Duodenal mucosa (tissue), 2 donors: Measurements from ENCODE around the gene SLCO2A1.
A peak's percentile ranks its signal among the peaks of the same experiment; 100 is the strongest.

Experiments
- H3K27ac ChIP-seq: one replicate; pipeline ENCODE4 v1.7.0; 2013; ENCODE audit warnings: low read depth, low read length
- H3K27me3 ChIP-seq, 2 donors: one replicate each; pipeline ENCODE4 v1.7.0; 2013; ENCODE audit warnings: low read length in 2 of 2, control low read depth in 1 of 2; ENCODE audit not compliant: insufficient read depth in 2 of 2, control insufficient read depth in 1 of 2
- H3K36me3 ChIP-seq, 2 donors: one replicate each; pipeline ENCODE4 v1.7.0; 2013; ENCODE audit warnings: low read length in 2 of 2, control low read depth in 1 of 2; ENCODE audit not compliant: insufficient read depth in 2 of 2, control insufficient read depth in 1 of 2
- H3K4me1 ChIP-seq, 2 donors: one replicate each; pipeline ENCODE4 v1.7.0; 2013; ENCODE audit warnings: low read length in 2 of 2, control low read depth in 1 of 2; ENCODE audit not compliant: insufficient read depth in 2 of 2, control insufficient read depth in 1 of 2
- H3K4me3 ChIP-seq, 2 donors: one replicate each; pipeline ENCODE4 v1.7.0; 2013; ENCODE audit warnings: low read length in 2 of 2, low read depth in 1 of 2
- H3K9ac ChIP-seq, 2 donors: one replicate each; pipeline ENCODE4 v1.7.0; 2013; ENCODE audit warnings: low read length in 2 of 2, low read depth in 1 of 2
- H3K9me3 ChIP-seq, 2 donors: one replicate each; pipeline ENCODE4 v1.7.0; 2013; ENCODE audit warnings: low read length in 2 of 2, control low read depth in 1 of 2; ENCODE audit not compliant: control insufficient read depth in 1 of 2

The SLCO2A1 gene

DNA sequence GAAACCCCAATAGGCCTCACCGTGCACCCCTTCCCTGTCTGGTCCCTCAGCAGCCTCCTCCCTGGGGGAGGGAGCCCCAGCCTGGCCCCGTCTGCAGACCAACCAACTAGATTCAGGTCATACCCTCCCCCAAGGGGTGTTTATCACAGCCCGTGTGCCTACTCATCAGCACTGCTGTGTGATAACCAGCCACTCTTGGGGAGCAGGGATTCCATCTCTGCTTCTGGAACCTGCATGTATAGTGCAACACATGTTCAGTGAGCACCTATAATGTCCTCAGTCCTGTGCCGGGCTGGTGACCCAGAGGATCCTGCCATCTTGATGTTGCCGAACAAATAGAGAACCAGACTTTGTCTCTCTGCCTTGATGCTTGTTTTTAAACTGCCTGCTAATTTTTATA is 6.6 kb upstream of the SLCO2A1 start:
- Histone ChIP-seq H3K36me3 (no peaks in the 10 kb centered on the region), H3K4me3 (no peak overlapping the region), H3K9me3 (no peaks in the 10 kb centered on the region), H3K9ac (no peak overlapping the region), H3K27me3 (no peaks in the 10 kb centered on the region), H3K4me1 (peaks cover 27 to 34% of the 10 kb centered on the region in 2 donors), H3K27ac (no peak overlapping the region)

DNA sequence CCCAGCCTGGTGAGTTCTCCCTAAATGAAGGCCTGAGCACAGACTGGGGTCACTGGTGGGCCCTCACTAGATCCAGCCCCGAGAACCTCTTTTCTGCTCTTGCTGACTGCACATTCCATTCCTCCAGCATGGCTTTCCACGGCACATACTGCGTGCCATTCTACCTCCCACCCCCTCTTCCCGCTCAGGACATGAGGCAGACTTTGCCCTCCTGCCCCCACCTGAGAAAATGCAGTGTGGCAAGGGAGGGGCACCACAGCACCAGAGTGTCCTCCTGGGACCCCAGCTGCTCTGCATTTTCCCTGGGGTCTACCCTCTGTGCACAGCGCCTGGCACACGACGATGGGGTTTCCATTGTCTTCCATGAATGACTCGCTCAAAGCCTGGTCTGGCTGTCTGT is 6.1 kb upstream of the SLCO2A1 start:
- no peaks in the 10 kb centered on the region for H3K36me3 ChIP-seq
- H3K4me3 ChIP-seq: no peak overlapping the region
- H3K27me3 ChIP-seq: no peaks in the 10 kb centered on the region
- H3K27ac ChIP-seq: no peak overlapping the region
- H3K4me1 ChIP-seq: peaks cover 27 to 34% of the 10 kb centered on the region in 2 donors
- no peaks in the 10 kb centered on the region for H3K9me3 ChIP-seq
- no peak overlapping the region for H3K9ac ChIP-seq

DNA sequence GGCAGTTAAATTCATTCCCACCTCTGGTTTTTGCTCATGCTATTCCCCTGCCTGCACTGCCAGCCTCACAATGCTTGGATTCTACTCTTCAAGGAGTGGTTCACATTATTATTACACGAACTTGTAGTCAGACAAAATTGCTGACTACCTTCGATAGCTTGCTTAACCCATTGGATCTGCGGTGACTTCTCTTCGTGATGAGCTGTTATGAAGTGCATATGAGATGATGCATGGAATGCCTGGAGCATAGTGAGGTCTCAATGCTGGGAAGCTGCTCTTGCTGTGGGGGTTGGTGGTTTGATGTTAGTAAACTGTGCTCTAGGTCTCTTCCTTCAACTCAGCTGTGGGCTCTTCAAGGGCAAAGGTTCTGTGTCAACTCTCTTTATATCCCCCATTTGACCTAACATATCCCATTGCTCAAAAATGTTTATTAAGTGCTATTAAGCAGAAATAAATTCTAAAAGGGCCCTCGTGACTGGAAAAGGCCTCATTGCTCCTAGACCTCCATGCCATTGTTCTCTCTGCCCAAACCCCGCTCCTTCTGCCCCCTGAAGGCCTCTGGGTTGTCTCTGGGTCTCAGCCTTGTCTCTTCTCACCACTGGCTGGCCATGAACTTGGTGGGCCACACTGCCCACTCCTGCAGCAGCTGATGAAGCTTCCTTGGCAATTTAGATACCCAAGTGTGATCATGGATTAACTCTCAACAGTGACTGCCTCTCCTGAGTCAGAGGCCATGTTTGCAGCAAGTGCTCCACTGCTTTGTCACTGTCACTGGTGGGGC is 4.5 kb upstream of the SLCO2A1 start:
- no peaks in the 10 kb centered on the region for H3K36me3 ChIP-seq
- H3K27ac ChIP-seq: no peak overlapping the region
- H3K27me3 ChIP-seq: peaks cover 2 to 3% of the 10 kb centered on the region in 2 donors
- H3K9me3 ChIP-seq: no peaks in the 10 kb centered on the region
- no peak overlapping the region for H3K4me3 ChIP-seq
- H3K4me1 ChIP-seq: peaks cover 23 to 25% of the 10 kb centered on the region in 2 donors
- H3K9ac ChIP-seq: no peak overlapping the region

DNA sequence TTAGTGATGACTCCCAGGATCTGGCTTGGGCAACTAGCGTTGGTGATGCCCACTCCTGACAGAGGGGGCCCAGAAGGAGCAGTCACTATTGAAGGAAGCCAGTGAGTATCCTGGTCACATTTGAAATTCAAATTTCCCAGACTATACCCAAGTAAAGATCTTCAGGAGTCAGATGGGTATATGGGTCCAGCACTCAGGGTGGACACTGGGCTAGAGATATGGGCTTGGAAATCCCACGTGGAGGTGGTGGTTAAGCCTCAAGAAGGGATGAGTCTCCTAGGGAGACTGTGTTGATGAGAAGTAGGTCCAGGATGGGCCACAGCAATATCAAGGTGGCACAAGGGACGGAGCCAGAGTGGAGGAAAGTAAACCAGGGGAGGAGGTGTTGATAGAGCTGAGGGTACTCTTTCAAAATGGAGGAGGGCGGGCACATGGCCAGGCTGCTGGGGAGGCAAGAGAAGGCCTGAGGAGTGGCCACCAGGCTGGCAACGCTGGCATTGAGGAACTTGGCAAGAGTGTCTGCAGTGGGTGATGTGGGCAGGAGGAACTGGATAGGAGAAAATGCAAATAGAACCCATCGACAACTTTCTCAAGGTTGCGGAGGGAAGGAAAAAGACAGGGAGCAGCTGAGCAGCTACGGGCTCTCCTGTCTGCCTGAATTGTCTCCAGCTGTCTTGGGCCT is 3.7 kb upstream of the SLCO2A1 start:
- H3K9me3 ChIP-seq: no peaks in the 10 kb centered on the region
- H3K36me3 ChIP-seq: no peaks in the 10 kb centered on the region
- no peak overlapping the region for H3K4me3 ChIP-seq
- H3K27me3 ChIP-seq: peaks cover 9 to 10% of the 10 kb centered on the region in 2 donors
- no peak overlapping the region for H3K9ac ChIP-seq
- peaks cover 17 to 24% of the 10 kb centered on the region in 2 donors for H3K4me1 ChIP-seq
- H3K27ac ChIP-seq: no peak overlapping the region

DNA sequence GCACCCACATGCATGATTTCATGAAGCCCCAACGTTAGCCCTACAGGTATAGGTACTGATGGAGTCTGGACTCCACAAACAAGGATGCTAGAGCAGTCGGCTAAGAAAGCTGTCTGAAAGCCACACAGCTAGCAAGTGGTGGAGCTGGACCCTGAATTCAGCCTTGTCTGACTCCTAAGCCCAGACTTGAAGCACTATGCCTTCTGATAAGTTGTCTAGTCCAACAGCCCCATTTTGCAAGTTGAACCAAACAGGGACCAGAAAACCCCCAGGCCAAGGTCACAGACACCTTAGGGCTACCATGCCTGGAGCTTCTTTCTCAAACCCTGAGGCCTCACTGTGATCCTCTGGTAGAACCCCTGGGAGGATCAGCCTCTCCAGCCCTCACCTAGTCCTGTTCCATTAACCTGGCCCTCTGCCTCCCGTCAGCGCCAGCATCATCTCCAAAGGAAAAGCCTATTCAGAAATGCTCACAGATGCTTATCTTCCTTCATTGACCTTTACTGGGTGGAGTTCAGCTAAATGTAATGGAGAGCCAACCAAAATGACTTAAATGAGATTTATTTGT is 1.7 kb upstream of the SLCO2A1 start:
- Histone ChIP-seq H3K27me3 (peaks cover 13 to 16% of the 10 kb centered on the region in 2 donors), H3K9me3 (no peaks in the 10 kb centered on the region), H3K4me1 (peaks cover 6 to 14% of the 10 kb centered on the region in 2 donors), H3K9ac (no peak overlapping the region), H3K27ac (no peak overlapping the region), H3K36me3 (no peaks in the 10 kb centered on the region), H3K4me3 (no peak overlapping the region)

DNA sequence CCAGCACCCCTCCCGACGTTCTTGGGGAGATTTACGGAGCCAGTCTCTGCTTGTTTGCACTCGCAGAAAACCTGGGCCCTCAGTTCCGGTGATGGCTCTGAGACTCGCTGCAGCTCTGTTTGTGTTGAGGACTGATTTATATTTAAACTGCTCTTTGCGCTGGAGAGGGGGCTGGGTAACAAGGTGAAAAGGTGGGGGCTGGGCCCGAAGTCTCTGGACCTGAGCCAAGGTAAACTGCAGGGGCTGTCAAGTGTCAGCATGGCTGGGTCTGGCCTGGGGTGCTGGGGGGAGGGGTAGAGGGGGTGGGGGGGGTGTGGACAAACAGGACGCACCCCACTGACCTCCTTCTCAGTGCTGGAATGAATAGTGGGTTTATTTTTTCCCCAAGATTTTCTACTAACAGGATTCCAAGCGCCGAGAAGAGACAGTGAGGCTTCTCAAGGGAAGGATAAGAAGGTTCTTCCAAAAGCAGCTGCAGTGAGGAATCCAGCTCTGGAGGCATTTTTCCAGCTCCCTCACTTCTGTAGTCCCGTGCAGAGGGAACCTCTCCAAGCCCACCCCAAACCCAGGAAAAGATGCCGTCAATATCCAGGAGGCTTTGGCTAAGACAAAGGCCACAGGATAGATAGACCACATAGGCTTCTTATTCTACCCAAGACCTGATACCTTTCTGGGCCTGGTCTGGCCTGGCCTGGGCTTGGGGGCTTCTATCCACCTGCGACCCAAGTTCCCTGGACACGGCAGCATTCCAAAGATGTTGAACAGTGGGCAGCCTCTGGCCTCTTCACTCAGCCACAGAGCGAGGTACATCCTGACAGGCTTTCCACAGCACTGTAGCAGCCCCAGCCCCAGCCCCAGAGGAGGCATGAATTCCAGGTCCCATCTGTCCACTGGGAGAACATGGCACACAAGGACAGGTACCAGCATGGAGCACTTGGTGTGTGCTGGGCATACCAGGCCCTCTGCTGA is 938 bp upstream of the SLCO2A1 start:
- Histone ChIP-seq H3K9ac (no peak overlapping the region), H3K27me3 (peaks cover 13 to 16% of the 10 kb centered on the region in 2 donors), H3K9me3 (no peaks in the 10 kb centered on the region), H3K36me3 (no peaks in the 10 kb centered on the region), H3K27ac (no peak overlapping the region), H3K4me1 (peaks cover 6 to 14% of the 10 kb centered on the region in 2 donors), H3K4me3 (peak overlapping the region; percentile 30 to 40)

DNA sequence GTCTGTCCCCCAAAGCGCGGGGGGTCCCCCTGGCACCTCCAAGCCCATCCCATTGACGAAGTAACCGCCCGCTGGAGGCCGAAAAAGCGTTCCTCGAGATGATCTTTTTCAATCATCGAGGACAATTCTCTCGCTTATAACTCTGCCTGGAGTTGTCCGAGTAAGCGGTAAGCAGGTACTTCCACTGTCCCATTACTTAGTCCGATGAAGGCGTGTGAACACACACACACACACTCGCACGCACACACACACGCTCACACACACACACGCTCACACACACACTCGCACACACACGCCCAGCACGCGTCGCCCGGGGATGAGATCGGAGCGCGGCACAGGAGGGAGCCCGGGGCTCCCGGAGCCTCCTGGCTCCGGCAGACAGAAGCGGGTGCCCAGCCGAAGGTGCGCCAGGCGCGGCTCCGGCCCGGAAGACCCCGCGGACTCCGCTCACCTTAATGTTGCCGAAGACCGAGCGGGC is 430 bp downstream of the SLCO2A1 start:
- H3K9ac ChIP-seq: peak overlapping the region in 1 of 2 donors; percentile 43
- peaks cover 6 to 14% of the 10 kb centered on the region in 2 donors for H3K4me1 ChIP-seq
- peak overlapping the region; percentile 3 for H3K27ac ChIP-seq
- peak overlapping the region; percentile 56 to 61 for H3K4me3 ChIP-seq
- H3K27me3 ChIP-seq: peaks cover 13 to 16% of the 10 kb centered on the region in 2 donors
- no peaks in the 10 kb centered on the region for H3K9me3 ChIP-seq
- H3K36me3 ChIP-seq: no peaks in the 10 kb centered on the region

DNA sequence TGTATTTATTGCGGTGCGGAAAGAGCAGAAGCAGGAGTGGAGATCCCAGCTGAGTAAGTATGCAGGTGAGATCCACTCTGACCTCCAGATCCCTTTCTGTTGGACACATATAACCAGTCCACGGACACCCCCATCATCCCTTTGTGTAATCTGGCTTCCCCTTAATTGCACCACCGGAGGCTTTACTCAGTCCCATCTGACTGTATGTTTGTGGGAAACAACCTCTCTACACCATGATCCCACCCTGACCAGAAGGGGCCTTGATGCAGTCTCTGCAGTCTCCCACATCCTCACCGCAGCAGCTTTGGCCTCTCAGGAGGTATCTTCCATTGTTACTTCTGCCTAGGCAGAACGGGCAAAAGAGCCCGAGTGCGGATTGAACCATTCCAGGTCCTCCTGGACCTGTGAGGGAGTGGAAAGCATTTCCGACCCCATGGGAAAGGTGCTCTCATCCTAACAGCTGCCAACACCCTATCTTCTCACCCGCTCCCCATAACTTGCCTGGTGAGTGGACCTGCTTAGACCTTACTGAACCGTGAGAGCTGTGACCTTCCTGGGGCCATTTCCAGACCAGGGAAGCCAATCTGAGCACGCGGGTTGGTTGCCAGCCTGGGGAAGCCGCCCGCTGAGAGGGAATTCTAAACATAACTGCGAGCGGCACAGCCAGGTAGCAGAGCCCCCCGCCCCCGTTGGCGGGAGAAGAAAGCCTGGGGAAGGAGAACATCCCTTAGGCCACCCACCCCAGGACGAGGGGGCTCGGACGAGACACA is 1.1 kb downstream of the SLCO2A1 start:
- Histone ChIP-seq H3K36me3 (no peaks in the 10 kb centered on the region), H3K9ac (peak overlapping the region in 1 of 2 donors; percentile 43), H3K4me3 (peak overlapping the region; percentile 56 to 61), H3K27me3 (peaks cover 13 to 16% of the 10 kb centered on the region in 2 donors), H3K9me3 (no peaks in the 10 kb centered on the region), H3K27ac (no peak overlapping the region), H3K4me1 (peaks cover 6 to 14% of the 10 kb centered on the region in 2 donors)

DNA sequence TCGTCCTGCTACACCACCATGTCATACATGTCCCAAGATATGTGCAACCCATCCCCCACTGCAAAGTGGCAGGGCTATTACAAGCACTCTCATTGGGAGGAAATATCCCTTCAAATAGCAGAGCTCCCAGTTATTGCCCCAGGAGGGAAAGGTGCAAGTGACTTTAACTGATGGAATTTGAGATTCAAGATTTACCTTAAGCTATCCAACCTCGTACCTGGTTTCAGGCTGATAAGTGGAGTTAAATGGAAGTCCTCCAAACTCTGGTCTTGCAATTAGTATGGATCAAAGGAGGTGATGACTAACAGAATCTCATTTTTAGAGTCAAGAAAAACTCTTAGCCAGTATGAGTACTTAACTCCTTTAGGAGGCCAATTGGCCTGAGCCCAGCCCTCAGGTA is 2.1 kb downstream of the SLCO2A1 start:
- H3K9me3 ChIP-seq: no peaks in the 10 kb centered on the region
- no peak overlapping the region for H3K27ac ChIP-seq
- peaks cover 6 to 14% of the 10 kb centered on the region in 2 donors for H3K4me1 ChIP-seq
- H3K27me3 ChIP-seq: peaks cover 13 to 16% of the 10 kb centered on the region in 2 donors
- no peaks in the 10 kb centered on the region for H3K36me3 ChIP-seq
- H3K4me3 ChIP-seq: peak overlapping the region; percentile 21 to 28
- H3K9ac ChIP-seq: no peak overlapping the region
